ENCODE data around the gene HHATL. TPM values are rescaled to one million over a fixed set of nuclear protein-coding genes. Genes with fewer than 3 reads are reported as not detected.
"Not testable (repeated sequence)": the region's sequence is repeated elsewhere in the genome, so short reads cannot be mapped to it uniquely, and the experiment has no call there.

Gene HHATL
- total RNA-seq, 1 experiment from 2014 or later: not detected

GRCh38 chr3:42735615-42736014 lies 33.0 kb upstream of the HHATL start:
- in situ Hi-C loops (cut with HindIII; ENCODE audit: low sequenced_read_pairs): no loop called here
- DNase-seq (ENCODE audit: low spot score): no peak

- DNase-seq (ENCODE audit: low spot score): no peak
Observed at GRCh38 chr3:42735019-42735418, 32.4 kb upstream of the HHATL start.

GRCh38 chr3:42734263-42734860 lies 31.8 kb upstream of the HHATL start:
- in situ Hi-C loops (cut with HindIII; ENCODE audit: low sequenced_read_pairs): no loop called here
- no peak for DNase-seq (ENCODE audit: low spot score)

More at GRCh38 chr3:42735019-42735418, 32.4 kb upstream of the HHATL start:
- in situ Hi-C loops (cut with HindIII; ENCODE audit: low sequenced_read_pairs): no loop called here

DNA sequence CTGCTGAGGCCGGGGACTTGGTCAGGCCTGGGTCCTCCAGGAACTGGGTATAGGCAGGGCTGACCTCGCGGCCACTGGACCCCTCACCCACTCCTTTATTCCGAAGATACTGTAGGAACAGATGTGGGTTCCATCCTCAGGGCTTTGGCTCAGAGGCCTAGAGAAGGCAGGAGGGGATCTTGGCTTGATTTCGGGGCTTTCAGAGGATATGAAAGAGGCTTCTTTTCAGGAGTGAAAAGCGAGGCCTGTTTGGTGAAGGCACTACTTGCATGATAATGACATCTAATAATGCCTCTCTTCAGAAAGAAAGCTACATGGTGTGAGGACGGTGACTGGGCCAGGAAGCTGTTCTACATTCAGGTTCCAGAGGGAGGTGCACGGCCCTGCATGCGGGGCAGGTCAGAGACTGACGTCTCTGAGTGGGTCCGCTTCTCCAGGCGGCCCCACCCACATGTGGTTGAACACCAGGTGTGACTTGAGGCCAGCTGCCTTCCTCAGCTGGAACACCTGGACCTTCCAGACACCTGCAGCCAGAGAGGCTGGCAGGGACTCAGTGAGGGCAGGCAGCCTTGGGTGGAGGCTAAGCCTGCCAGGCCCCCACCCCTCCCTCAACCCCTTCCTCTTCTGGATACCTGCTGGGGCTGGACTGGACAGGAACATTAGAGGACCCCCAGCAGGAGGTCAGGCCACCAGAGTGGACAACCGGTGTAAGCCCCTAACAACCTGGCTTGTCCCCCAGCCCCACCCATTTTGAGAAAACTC lies 31.1 kb upstream of the HHATL start:
- DNase-seq (ENCODE audit: low spot score): peak; percentile 38
- in situ Hi-C loops (cut with HindIII; ENCODE audit: low sequenced_read_pairs): no loop called here

- in situ Hi-C loops (cut with HindIII; ENCODE audit: low sequenced_read_pairs): no loop called here
Observed at GRCh38 chr3:42732829-42733459, 30.3 kb upstream of the HHATL start.

DNA sequence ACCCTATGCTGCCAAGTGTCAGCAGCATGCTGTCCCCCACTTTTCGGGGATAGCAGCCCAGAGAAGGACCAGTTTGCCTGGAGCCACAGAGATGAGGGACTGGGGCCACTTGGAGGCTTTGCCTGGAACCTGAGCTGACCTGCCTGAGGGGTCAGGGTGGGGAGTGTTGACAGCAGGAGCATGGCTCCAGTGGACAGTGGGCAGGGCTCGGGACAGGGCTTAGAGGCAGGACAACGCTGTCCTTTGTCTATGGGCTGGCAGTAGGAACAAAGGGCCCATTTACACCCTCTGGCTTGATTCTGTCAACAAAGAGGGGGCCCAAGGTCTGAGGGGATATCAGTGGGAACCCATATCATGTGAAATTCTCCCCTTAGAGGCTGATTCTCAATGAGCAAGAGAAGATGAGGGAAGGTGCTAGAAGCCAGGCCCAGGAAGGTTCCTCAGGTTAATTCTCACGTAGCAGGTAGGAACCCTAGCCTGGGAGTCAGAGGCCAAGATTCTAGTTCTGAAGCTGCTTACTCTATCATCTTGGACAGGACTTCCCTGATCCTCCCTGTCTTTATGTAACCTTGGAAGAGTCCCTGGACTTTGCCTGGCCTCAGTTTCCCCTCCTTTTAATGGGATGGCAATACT lies 29.7 kb upstream of the HHATL start:
- in situ Hi-C loops (cut with HindIII; ENCODE audit: low sequenced_read_pairs): no loop called here
- peak; percentile 17 for DNase-seq (ENCODE audit: low spot score)

More at GRCh38 chr3:42732829-42733459, 30.3 kb upstream of the HHATL start:
- no peak for DNase-seq (ENCODE audit: low spot score)

- in situ Hi-C loops (cut with HindIII; ENCODE audit: low sequenced_read_pairs): no loop called here
Observed at GRCh38 chr3:42731476-42732195, 29.0 kb upstream of the HHATL start.

GRCh38 chr3:42730706-42731420 lies 28.3 kb upstream of the HHATL start:
- in situ Hi-C loops (cut with HindIII; ENCODE audit: low sequenced_read_pairs): no loop called here
- DNase-seq (ENCODE audit: low spot score): no peak

More at GRCh38 chr3:42731476-42732195, 29.0 kb upstream of the HHATL start:
- no peak for DNase-seq (ENCODE audit: low spot score)

- DNase-seq (ENCODE audit: low spot score): no peak
- in situ Hi-C loops (cut with HindIII; ENCODE audit: low sequenced_read_pairs): no loop called here
Observed at GRCh38 chr3:42730294-42730693, 27.7 kb upstream of the HHATL start.

GRCh38 chr3:42729404-42730145 lies 27.0 kb upstream of the HHATL start:
- DNase-seq (ENCODE audit: low spot score): peak; percentile 37
- in situ Hi-C loops (cut with HindIII; ENCODE audit: low sequenced_read_pairs): no loop called here

DNA sequence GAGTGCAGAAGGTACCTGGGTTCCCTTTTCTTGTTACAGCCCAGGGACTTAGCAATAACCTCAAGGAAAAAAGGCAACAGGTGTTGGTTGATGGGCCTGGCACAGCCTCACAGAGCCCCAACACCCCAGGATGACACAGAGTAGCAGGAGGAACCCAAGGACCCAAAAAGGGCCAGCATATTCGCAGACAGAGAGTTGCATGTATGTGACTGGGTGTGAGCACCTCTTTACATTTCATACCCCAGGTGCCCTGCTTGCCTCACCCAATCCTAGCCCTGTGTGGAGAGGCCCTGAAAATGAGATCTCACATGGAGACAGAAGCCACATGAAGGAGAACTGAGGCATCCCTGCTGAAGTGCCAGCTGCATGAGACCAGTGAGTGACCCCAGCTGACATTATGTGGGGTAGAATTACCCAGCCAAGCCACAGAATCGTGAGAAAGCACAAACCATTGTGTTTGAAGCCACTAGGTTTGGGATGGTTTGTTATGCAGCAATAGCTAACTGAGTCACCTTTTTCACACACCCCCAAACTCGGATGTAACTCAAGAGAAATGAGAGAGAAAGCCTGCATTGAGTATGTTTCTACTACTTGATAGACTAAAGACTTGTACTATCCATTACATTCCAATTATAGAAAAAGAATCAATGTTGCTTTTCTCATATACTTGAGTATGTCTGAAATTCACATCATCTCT lies 26.2 kb upstream of the HHATL start:
- DNase-seq (ENCODE audit: low spot score): no peak
- in situ Hi-C loops (cut with HindIII; ENCODE audit: low sequenced_read_pairs): no loop called here

DNA sequence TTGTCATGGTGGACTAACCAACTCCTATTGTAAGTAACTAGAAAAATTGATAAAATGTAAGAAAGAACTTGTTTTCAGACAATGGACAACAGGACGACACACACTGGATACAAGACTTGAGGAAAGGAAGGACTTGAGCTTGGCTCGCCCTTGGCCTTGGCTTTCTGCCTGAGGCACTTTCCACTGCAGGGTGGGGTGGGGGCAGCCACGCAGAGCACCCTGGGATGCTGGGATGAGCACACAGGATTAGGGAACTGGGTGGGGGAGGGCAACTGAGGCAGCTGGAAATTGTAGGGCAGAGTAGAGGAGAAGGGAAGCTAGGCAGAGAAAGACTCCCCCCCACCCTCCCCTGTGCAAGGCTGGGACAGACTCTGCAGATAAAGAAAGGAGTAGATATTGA lies 25.5 kb upstream of the HHATL start:
- no peak for DNase-seq (ENCODE audit: low spot score)

GRCh38 chr3:42725454-42725853 lies 22.9 kb upstream of the HHATL start:
- in situ Hi-C loops (cut with HindIII; ENCODE audit: low sequenced_read_pairs): no loop called here

More for the DNA sequence above, 25.5 kb upstream of the HHATL start:
- in situ Hi-C loops (cut with HindIII; ENCODE audit: low sequenced_read_pairs): no loop called here

DNA sequence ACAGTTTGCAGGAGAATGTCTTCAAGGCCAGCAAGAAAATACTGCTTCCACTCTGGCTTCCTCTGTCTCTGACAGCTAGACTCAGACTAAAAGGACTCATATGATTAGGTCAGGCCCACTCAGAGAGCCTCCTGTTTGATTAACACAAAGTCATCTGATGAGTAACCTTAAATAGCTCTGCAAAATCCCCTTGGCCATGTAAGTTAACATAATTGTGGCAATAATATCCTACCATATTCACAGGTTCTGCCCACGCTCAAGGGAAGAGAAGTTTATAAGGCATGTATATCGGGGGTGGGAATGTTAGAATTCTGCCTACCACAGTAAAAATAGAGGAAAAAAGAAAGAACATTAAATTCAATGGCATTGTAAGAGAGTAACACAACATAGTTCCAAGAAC lies 20.6 kb upstream of the HHATL start:
- no peak for DNase-seq (ENCODE audit: low spot score)
- in situ Hi-C loops (cut with HindIII; ENCODE audit: low sequenced_read_pairs): no loop called here

More at GRCh38 chr3:42725454-42725853, 22.9 kb upstream of the HHATL start:
- no peak for DNase-seq (ENCODE audit: low spot score)

DNA sequence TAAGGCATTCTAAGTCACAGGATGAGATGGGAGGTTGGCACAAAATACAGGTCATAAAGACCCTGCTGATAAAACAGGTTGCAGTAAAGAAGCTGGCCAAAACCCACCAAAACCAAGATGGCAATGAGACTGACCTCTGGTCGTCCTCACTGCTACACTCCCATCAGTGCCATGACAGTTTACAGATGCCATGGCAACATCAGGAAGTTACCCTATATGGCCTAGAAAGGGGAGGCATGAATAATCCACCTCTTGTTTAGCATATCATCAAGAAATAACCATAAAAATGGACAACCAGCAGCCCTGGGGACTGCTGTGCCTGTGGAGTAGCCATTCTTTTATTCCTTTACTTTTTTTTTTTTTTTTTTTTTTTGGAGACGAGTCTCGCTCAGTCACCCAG lies 19.8 kb upstream of the HHATL start:
- DNase-seq (ENCODE audit: low spot score); in situ Hi-C loops (cut with HindIII; ENCODE audit: low sequenced_read_pairs): not testable (repeated sequence)

DNA sequence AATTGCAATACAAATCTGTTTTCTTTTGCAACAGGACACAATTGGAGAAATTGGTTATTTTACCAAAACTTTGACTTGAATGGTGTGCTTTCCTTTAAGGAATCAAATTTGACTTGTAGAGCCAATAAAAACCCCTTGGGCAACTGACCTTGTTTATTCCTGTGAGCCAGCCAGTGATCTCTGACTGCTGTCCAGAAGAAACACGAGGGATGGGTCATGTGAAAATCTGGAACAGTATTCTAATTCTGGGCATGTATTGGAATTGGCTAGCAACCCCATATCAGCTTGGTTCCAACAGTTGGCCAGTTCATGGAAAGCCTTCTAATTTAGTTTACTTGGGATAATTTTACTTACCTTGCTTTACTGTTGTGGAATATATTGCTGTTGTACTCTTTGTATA lies 19.1 kb upstream of the HHATL start:
- in situ Hi-C loops (cut with HindIII; ENCODE audit: low sequenced_read_pairs): no loop called here
- peak; percentile 33 for DNase-seq (ENCODE audit: low spot score)

DNA sequence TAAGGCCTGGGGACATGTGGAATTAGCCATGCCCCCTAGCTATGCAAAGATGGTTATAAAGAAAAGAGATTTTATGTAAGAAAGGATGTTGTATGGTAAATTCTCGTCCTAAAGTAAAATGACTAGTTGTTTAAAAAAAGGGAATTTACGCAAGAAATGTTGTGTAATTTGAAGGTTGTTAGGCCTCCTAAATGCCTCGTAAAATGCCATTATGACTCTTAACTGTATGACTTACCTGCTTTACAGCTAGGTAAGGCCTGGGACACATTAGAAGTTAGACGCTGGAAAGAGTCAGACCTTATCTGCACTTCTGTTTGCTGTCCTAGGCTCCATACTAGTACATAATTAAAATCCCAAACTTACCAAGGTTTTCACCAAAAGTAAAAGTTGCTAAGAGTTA lies 17.5 kb upstream of the HHATL start:
- no peak for DNase-seq (ENCODE audit: low spot score)
- in situ Hi-C loops (cut with HindIII; ENCODE audit: low sequenced_read_pairs): no loop called here
